H1 (cell line): ENCODE data around the gene ZMPSTE24.

Source experiments
- EP300 ChIP-seq, 2 experiments: IDR thresholded peaks; 1 replicate in 1 of 2; 2 replicates in 1 of 2; pipeline ENCODE4 v1.6.1; 2011 to 2012; ENCODE audit warnings: low read depth in 2 of 2, low read length in 2 of 2, mild to moderate bottlenecking in 2 of 2, borderline replicate concordance in 1 of 2, inconsistent platforms in 1 of 2, moderate library complexity in 1 of 2
- EZH2 ChIP-seq: fragments of 200-600 bp; sonication (generic); IDR thresholded peaks from 2 replicates; pipeline ENCODE4 v1.7.1; 2012; ENCODE audit warnings: low read depth, mild to moderate bottlenecking, moderate library complexity, low read length, inconsistent platforms; ENCODE audit not compliant: severe bottlenecking
- GABPA ChIP-seq: IDR thresholded peaks from 2 replicates; pipeline ENCODE4 v1.6.1; 2011; ENCODE audit warnings: mild to moderate bottlenecking, low read length, moderate library complexity, borderline replicate concordance; ENCODE audit not compliant: insufficient read depth
- HDAC6 ChIP-seq: IDR thresholded peaks from one replicate; pipeline ENCODE4 v1.7.1; 2012; ENCODE audit warnings: low read depth, mild to moderate bottlenecking, inconsistent platforms, low read length, moderate library complexity
- JUND ChIP-seq: IDR thresholded peaks from 2 replicates; pipeline ENCODE4 v1.6.1; 2011; ENCODE audit warnings: mild to moderate bottlenecking, improper control_type of control experiment, low read length
- KDM5A ChIP-seq: fragments of 200-600 bp; IDR thresholded peaks from 2 replicates; pipeline ENCODE4 v1.7.1; 2012; ENCODE audit warnings: mild to moderate bottlenecking, low read length, inconsistent platforms, mixed read lengths
- POLR2A ChIP-seq, 2 experiments: IDR thresholded peaks; 1 replicate in 1 of 2; 2 replicates in 1 of 2; pipeline ENCODE4 v1.6.1; 2011; ENCODE audit warnings: low read depth in 2 of 2, low read length in 2 of 2, mild to moderate bottlenecking in 2 of 2; ENCODE audit errors: control extremely low read depth in 1 of 2
- POLR2AphosphoS5 ChIP-seq: IDR thresholded peaks from 2 replicates; pipeline ENCODE4 v1.6.1; 2011; ENCODE audit warnings: low read depth, low read length
- RFX5 ChIP-seq: IDR thresholded peaks from 2 replicates; pipeline ENCODE4 v1.6.1; 2011; ENCODE audit warnings: low read depth, low read length, improper control_type of control experiment, borderline replicate concordance
- TAF1 ChIP-seq: IDR thresholded peaks from 2 replicates; pipeline ENCODE4 v1.6.1; 2011; ENCODE audit warnings: mild to moderate bottlenecking, low read depth, low read length
- TF ChIP-seq, protein P1 (sequence below): fragments of 300-600 bp; sonication (generic); IDR thresholded peaks from 2 replicates; pipeline ENCODE4 v1.7.1; 2012; ENCODE audit warnings: low read length, moderate library complexity, mild to moderate bottlenecking, inconsistent platforms; ENCODE audit not compliant: insufficient replicate concordance
- TF ChIP-seq, protein P2 (sequence below): IDR thresholded peaks from 2 replicates; pipeline ENCODE4 v1.6.1; 2012; ENCODE audit warnings: inconsistent platforms
- TF ChIP-seq, protein P3 (sequence below), 3 experiments: IDR thresholded peaks; 1 replicate in 2 of 3; 2 replicates in 1 of 3; pipeline versions ENCODE4 v1.5.1 to v1.6.1; 2011; ENCODE audit warnings: low read length in 3 of 3, mild to moderate bottlenecking in 3 of 3, inconsistent platforms in 2 of 3, low read depth in 1 of 3, moderate library complexity in 1 of 3; ENCODE audit not compliant: insufficient read depth in 1 of 3; ENCODE audit errors: control extremely low read depth in 1 of 3

DNA sequence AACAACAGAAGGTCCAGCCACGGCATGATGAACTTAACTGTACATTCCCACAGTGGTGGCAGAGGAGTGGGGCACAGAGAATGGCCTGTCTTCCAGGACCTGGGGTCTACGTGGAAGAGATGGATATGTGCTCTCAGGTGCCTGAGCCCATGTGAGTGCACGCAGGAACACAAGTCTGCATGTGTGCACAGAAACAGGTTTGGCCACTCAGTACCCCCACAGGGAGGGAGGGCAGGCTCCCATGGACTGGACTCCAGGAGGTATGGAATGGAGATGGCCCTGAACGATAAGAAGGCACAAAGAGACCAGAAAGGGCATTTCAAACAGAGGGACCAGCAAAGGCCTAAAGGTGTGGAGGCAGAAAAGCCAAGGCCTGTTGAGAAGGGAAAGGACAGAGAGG is 48.3 kb downstream of the ZMPSTE24 start:
- TF ChIP-seq, protein P1, sequence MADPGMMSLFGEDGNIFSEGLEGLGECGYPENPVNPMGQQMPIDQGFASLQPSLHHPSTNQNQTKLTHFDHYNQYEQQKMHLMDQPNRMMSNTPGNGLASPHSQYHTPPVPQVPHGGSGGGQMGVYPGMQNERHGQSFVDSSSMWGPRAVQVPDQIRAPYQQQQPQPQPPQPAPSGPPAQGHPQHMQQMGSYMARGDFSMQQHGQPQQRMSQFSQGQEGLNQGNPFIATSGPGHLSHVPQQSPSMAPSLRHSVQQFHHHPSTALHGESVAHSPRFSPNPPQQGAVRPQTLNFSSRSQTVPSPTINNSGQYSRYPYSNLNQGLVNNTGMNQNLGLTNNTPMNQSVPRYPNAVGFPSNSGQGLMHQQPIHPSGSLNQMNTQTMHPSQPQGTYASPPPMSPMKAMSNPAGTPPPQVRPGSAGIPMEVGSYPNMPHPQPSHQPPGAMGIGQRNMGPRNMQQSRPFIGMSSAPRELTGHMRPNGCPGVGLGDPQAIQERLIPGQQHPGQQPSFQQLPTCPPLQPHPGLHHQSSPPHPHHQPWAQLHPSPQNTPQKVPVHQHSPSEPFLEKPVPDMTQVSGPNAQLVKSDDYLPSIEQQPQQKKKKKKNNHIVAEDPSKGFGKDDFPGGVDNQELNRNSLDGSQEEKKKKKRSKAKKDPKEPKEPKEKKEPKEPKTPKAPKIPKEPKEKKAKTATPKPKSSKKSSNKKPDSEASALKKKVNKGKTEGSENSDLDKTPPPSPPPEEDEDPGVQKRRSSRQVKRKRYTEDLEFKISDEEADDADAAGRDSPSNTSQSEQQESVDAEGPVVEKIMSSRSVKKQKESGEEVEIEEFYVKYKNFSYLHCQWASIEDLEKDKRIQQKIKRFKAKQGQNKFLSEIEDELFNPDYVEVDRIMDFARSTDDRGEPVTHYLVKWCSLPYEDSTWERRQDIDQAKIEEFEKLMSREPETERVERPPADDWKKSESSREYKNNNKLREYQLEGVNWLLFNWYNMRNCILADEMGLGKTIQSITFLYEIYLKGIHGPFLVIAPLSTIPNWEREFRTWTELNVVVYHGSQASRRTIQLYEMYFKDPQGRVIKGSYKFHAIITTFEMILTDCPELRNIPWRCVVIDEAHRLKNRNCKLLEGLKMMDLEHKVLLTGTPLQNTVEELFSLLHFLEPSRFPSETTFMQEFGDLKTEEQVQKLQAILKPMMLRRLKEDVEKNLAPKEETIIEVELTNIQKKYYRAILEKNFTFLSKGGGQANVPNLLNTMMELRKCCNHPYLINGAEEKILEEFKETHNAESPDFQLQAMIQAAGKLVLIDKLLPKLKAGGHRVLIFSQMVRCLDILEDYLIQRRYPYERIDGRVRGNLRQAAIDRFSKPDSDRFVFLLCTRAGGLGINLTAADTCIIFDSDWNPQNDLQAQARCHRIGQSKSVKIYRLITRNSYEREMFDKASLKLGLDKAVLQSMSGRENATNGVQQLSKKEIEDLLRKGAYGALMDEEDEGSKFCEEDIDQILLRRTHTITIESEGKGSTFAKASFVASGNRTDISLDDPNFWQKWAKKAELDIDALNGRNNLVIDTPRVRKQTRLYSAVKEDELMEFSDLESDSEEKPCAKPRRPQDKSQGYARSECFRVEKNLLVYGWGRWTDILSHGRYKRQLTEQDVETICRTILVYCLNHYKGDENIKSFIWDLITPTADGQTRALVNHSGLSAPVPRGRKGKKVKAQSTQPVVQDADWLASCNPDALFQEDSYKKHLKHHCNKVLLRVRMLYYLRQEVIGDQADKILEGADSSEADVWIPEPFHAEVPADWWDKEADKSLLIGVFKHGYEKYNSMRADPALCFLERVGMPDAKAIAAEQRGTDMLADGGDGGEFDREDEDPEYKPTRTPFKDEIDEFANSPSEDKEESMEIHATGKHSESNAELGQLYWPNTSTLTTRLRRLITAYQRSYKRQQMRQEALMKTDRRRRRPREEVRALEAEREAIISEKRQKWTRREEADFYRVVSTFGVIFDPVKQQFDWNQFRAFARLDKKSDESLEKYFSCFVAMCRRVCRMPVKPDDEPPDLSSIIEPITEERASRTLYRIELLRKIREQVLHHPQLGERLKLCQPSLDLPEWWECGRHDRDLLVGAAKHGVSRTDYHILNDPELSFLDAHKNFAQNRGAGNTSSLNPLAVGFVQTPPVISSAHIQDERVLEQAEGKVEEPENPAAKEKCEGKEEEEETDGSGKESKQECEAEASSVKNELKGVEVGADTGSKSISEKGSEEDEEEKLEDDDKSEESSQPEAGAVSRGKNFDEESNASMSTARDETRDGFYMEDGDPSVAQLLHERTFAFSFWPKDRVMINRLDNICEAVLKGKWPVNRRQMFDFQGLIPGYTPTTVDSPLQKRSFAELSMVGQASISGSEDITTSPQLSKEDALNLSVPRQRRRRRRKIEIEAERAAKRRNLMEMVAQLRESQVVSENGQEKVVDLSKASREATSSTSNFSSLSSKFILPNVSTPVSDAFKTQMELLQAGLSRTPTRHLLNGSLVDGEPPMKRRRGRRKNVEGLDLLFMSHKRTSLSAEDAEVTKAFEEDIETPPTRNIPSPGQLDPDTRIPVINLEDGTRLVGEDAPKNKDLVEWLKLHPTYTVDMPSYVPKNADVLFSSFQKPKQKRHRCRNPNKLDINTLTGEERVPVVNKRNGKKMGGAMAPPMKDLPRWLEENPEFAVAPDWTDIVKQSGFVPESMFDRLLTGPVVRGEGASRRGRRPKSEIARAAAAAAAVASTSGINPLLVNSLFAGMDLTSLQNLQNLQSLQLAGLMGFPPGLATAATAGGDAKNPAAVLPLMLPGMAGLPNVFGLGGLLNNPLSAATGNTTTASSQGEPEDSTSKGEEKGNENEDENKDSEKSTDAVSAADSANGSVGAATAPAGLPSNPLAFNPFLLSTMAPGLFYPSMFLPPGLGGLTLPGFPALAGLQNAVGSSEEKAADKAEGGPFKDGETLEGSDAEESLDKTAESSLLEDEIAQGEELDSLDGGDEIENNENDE, result no peak
- TF ChIP-seq, protein P2, sequence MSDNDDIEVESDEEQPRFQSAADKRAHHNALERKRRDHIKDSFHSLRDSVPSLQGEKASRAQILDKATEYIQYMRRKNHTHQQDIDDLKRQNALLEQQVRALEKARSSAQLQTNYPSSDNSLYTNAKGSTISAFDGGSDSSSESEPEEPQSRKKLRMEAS, result no peak
- TF ChIP-seq POLR2AphosphoS5 (no peak), POLR2A (IDR thresholded peaks at IDR 0.05; ENCODE audit: control extremely low read depth in 1 of 2, low read depth in 2 of 2, low read length in 2 of 2) (no peak), JUND (no peak), HDAC6 (no peak), EP300 (IDR thresholded peaks at IDR 0.05; ENCODE audit: borderline replicate concordance in 1 of 2, low read depth in 2 of 2, low read length in 2 of 2) (no peak), KDM5A (no peak), GABPA (no peak), EZH2 (no peak), RFX5 (no peak), TAF1 (no peak)
- TF ChIP-seq, protein P3, sequence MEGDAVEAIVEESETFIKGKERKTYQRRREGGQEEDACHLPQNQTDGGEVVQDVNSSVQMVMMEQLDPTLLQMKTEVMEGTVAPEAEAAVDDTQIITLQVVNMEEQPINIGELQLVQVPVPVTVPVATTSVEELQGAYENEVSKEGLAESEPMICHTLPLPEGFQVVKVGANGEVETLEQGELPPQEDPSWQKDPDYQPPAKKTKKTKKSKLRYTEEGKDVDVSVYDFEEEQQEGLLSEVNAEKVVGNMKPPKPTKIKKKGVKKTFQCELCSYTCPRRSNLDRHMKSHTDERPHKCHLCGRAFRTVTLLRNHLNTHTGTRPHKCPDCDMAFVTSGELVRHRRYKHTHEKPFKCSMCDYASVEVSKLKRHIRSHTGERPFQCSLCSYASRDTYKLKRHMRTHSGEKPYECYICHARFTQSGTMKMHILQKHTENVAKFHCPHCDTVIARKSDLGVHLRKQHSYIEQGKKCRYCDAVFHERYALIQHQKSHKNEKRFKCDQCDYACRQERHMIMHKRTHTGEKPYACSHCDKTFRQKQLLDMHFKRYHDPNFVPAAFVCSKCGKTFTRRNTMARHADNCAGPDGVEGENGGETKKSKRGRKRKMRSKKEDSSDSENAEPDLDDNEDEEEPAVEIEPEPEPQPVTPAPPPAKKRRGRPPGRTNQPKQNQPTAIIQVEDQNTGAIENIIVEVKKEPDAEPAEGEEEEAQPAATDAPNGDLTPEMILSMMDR (IDR thresholded peaks at IDR 0.05; ENCODE audit: control extremely low read depth in 1 of 3, insufficient read depth in 1 of 3, low read depth in 1 of 3, low read length in 3 of 3), result no peak
